Hypothalamus (tissue), 51 donors: Measurements from ENCODE around the gene LOXL3.

ENCODE experiments used
- DNase-seq, 51 donors: peaks; one replicate each; lab custom pipeline; 2025; lab: John Stamatoyannopoulos, UW

The LOXL3 gene

GRCh38 chr2:74553892-74554819, at the start of gene LOXL3, which contains the start of gene DOK1:
TSS of gene LOXL3 (minus strand) at chr2:74553942. CDS start at chr2:74552634, 1,308 bp downstream.
TSS of gene DOK1 (plus strand) at chr2:74554720. CDS start at chr2:74554755, 35 bp downstream.
- DNase-seq: peak in 47 of 51 donors; percentile 10 to 81 (median 65)

GRCh38 chr2:74602586-74603281, 49.0 kb upstream of the LOXL3 start:
- DNase-seq: no peak

- DNase-seq: no peak
Measured at GRCh38 chr2:74599676-74600075, 45.9 kb upstream of the LOXL3 start.

- DNase-seq: no peak
Measured at GRCh38 chr2:74597410-74597809, 43.7 kb upstream of the LOXL3 start.

GRCh38 chr2:74596584-74596983, 42.8 kb upstream of the LOXL3 start:
- DNase-seq: no peak

GRCh38 chr2:74593826-74594772, 40.4 kb upstream of the LOXL3 start:
- no peak for DNase-seq

GRCh38 chr2:74588664-74589063, 34.9 kb upstream of the LOXL3 start:
- DNase-seq: no peak

GRCh38 chr2:74587664-74588277, 34.0 kb upstream of the LOXL3 start:
- peak in 37 of 51 donors; percentile 1 to 69 (median 24) for DNase-seq

- DNase-seq: peak in 10 of 51 donors; percentile 3 to 28 (median 10)
Measured at GRCh38 chr2:74585406-74586185, 31.9 kb upstream of the LOXL3 start.

- no peak for DNase-seq
Measured at GRCh38 chr2:74584088-74584645, 30.4 kb upstream of the LOXL3 start.

- no peak for DNase-seq
Measured at GRCh38 chr2:74583504-74583903, 29.8 kb upstream of the LOXL3 start.

- DNase-seq: no peak
Measured at GRCh38 chr2:74582184-74582583, 28.4 kb upstream of the LOXL3 start.

GRCh38 chr2:74581463-74581862, 27.7 kb upstream of the LOXL3 start:
- no peak for DNase-seq

- no peak for DNase-seq
Measured at GRCh38 chr2:74578408-74578807, 24.7 kb upstream of the LOXL3 start.

GRCh38 chr2:74577448-74577847, 23.7 kb upstream of the LOXL3 start:
- no peak for DNase-seq

GRCh38 chr2:74576863-74577229, 23.1 kb upstream of the LOXL3 start:
- peak in 3 of 51 donors; percentile 16 to 32 (median 27) for DNase-seq

GRCh38 chr2:74576211-74576862, 22.6 kb upstream of the LOXL3 start:
- no peak for DNase-seq

GRCh38 chr2:74575320-74575719, 21.6 kb upstream of the LOXL3 start:
- DNase-seq: no peak
